GM20000 (cell line): ENCODE measurements around the gene CDCA4.

Source experiments
- DNase-seq: peaks from one replicate; pipeline ENCODE4 v3.0.0; 2012; ENCODE audit warnings: low spot score
- TF ChIP-seq, protein P1 (sequence below): IDR thresholded peaks from 2 replicates; pipeline ENCODE4 v1.5.1; 2012; ENCODE audit warnings: mild to moderate bottlenecking, control low read depth; ENCODE audit errors: extremely low read depth, missing control alignments

The CDCA4 gene

DNA sequence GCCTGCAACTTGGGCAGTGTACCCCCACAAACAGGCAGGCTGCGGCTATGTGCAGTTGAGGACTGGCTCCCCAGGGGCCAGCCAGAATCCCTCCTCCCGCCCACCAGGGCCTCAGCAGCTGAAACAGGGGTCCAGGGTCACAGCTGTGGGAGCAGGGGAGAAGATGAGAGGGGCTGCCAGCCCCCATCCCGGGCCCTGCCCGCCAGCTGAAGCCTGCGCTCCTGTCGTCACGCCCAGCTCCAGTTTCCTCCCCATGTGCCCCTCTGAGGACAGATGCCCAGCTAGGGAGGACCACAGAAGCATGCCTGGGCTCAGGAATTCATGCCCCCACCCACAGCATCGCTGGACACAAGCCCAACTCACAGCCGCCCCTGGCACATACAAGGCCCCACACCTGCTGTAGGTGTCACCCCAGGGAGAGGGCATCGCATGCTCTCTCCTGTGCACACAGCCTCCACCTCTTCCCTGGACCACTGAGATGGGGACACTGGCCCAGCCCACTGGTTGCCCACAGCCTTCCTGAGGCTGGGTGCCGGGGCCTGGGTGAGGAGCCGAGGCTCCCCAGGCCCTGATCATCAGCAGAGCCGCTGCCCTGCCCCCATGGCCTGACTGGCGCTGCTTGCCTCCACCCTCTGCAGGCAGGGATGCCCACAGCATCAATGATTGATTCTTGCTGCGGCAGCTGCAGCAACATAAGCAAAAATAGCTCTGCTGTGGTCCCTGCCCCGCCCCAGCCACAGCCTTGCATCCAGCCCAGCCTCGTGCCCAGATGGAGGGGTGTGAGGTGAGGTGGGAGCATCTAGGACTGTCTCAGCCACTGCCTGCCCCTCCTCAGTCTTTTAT lies 39.0 kb downstream of the CDCA4 start:
- TF ChIP-seq, protein P1, sequence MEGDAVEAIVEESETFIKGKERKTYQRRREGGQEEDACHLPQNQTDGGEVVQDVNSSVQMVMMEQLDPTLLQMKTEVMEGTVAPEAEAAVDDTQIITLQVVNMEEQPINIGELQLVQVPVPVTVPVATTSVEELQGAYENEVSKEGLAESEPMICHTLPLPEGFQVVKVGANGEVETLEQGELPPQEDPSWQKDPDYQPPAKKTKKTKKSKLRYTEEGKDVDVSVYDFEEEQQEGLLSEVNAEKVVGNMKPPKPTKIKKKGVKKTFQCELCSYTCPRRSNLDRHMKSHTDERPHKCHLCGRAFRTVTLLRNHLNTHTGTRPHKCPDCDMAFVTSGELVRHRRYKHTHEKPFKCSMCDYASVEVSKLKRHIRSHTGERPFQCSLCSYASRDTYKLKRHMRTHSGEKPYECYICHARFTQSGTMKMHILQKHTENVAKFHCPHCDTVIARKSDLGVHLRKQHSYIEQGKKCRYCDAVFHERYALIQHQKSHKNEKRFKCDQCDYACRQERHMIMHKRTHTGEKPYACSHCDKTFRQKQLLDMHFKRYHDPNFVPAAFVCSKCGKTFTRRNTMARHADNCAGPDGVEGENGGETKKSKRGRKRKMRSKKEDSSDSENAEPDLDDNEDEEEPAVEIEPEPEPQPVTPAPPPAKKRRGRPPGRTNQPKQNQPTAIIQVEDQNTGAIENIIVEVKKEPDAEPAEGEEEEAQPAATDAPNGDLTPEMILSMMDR, result no peak
- DNase-seq, result no peak

DNA sequence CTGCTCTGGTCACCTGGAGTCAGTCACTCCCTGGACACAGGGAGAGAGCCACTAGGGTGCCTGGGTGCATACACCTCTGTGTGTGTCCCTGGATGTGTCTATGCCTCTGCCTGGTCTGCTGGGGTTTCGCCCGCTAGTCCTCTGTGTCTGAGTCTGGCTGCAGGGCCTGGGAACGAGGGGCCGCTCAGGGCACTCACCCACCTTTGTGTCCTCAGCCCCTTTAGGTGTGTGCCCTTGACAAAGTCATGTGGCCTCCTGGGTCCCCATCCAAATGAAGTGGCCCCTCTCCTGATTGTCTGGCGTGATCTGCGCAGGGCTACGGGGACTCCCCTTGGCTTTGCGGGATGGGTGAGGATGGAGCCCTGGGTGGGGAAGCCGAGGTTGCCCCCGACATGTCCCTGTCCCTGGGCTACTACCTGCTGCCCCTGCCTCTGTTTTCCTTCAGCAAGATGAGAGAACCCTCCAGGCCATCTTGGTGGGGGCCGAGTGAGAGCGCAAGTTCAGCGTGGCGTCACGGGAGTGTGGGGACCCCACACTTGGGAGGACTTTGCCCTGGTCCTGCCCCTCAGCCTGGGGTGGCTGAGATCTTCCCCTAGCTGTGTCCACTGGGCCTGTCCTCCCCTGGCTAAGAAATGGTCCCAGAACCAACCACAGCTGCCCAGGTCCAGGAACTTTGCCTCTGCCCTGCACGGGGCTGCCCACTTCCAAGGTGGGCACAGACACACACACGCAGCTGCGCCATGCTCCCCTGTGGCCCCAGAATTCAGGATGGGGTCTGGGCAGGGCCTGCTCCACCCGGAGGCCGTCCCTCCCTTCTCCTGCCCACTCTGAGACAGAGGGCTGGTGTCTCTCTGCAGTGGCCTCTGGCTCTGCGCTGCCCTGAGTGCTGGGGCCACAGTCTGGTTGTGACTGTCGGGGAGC lies 40.0 kb downstream of the CDCA4 start:
- no peak for DNase-seq
- TF ChIP-seq, protein P1, result no peak

DNA sequence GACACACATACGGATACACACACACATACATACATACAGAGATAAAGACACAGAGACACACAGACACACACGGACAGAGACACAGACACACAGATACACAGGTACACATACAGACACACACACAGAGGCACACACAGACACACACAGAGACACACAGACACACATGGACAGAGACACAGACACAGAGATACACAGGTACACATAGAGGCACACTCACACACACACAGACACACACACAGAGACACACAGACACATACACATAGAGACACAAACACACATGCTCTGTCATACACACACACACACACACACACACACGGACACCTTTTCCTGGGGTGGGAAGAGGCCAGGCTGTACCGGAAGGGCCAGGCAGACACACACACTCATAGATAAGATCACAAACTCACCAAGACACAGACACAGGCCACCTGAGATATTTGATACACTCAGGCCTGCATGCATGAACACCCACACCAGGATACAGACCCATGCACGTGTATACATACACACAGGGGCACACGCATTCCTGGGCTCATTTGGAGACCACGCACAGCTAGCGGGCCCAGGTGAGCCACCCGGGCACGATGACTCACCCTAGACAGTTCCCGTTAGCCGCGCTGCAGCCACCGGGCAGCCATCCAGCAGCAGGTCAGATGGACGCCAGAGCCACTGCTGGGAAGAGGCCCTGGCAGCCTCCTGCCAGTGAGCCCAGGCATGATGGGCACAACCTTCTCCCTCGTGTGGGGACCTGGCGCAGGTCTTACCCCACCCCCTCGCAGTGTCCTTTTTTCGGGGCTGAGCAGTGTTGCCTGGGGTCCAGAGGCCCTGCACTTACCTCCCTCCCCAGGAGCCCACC lies 40.9 kb downstream of the CDCA4 start:
- TF ChIP-seq, protein P1, result no peak
- DNase-seq, result no peak

DNA sequence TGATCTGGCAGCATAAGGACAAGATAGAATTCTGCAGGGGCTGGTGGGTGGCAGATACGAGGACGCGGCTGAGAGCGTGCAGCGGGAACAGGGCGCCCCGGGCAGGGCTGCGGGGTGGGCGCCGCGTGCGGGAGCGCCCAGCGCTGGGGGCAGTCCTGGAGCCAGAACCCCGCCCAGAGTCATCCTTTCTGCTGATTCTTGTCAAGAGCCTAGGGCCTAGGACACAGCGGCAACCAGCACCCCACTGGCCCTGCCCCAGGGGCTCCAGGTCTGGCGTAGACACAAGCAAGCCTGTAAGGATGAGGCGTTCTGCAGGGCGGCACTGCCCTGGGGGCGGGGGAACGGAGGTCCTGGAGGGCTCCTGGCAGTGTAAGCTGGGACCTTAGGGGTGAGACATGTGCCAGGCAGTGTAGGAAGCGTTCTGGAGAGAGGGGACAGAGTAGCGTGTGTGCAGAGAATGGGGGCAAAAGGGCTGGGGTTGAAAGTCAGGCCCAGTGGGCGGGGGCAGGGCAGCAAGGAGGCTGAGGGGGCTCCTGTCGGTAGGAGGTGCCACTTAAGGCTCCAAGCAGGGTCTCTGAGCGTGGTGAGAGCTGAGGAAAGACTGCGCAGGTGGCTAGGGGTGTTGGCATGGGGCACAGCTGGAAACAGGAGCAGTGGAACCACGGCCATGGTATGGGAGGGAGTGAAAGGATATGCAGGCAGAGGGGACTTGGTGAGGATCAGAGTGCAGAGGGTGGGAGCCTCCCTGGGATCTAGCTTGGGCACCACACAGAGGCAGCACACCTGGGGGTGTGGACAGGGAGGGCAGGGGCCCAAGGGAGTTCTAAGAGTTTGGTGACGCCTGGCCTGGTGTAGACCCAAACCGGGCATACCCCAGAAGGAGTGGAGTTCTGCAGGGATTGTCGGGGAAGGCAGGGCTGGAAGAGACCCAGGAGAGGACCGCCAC lies 41.9 kb downstream of the CDCA4 start:
- TF ChIP-seq, protein P1, result no peak
- DNase-seq, result no peak

DNA sequence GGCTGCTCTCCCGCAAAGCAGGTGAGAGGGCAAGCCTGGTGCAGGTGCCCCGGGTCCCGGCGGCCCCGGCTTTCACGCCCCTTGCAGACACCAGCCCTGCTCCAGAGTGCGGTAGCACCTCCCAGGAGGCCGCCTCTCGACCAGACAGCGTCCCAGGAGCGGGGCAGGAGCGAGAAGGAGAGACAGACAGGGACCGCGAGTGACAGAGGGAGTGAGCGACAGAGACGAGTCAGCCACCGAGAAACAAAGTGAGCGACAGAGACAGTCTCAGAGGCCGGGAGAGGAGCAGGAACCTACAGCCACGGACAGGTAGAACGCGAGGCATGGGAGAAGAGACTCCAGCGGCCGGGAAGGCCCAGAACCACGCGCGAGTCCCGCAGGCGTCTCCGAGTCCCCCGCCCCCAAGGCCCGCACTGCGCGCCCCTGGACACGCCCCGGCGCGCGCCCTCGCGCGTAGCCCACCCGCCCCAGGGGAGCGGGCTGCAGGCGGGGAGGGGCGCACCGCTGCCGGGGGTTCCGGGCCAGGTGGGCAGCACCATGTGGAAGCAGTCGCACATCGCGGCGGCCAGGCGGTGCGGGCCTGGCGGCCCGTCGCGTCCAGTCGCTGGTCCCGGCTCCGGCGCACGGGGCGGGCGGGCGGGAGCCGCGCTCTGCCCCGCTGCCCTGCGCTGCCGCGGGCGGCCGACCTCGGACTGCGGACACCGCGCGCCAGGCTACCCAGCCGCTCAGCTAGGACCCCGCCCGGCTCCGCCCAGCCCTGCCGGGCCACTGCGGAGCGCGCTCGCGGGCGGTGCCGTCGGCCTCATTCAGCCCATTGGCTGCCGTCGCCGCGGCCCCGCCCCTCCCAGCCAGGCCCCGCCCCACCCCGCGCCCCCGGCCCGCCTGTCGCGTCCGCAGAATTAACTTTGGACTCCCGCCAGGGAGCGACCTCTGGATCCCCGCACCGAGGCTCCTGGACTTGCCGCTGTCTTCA lies 42.9 kb downstream of the CDCA4 start, which contains the start of gene AHNAK2:
Gene AHNAK2 (minus strand): TSS at position 694 of the 973 bp plus-strand sequence. CDS start 137 bp downstream, at position 557.
- DNase-seq, result peak; percentile 82
- TF ChIP-seq, protein P1, result no peak
